CD8-positive, alpha-beta memory T cell (primary cell): Measurements from ENCODE around the gene CEP85. TPM values are rescaled to one million over a fixed set of nuclear protein-coding genes. Genes with fewer than 3 reads are reported as not detected.
"Not testable (repeated sequence)": the region's sequence is repeated elsewhere in the genome, so short reads cannot be mapped to it uniquely, and the experiment has no call there.

ENCODE experiments used
- CTCF ChIA-PET: fragments of 350-600 bp; sonication (Branson Sonifier 250); formaldehyde crosslinking; loops from one replicate; lab custom pipeline; 2021; ENCODE audit warnings: antibody characterized with exemption; lab: Charles Lee
- POLR2A ChIA-PET: fragments of 350-600 bp; sonication (Branson Sonifier 250); formaldehyde crosslinking; loops from one replicate; lab custom pipeline; 2021; ENCODE audit warnings: antibody characterized with exemption; lab: Charles Lee
- DNase-seq, 5 donors: peaks; one replicate each; pipeline versions ENCODE4 v3.0.0 to v3.0.0-alpha.2; 2020 to 2022; ENCODE audit warnings: mixed read lengths in 1 of 5
- H3K27ac ChIP-seq: one replicate; pipeline ENCODE4 v1.7.0; 2013; ENCODE audit warnings: low read depth, mild to moderate bottlenecking, low read length, moderate library complexity
- H3K27me3 ChIP-seq: 2 replicates; pipeline ENCODE4 v1.7.0; 2013; ENCODE audit warnings: low read length, mild to moderate bottlenecking; ENCODE audit not compliant: insufficient read depth, poor library complexity, severe bottlenecking
- H3K36me3 ChIP-seq: 2 replicates; pipeline ENCODE4 v1.7.0; 2013; ENCODE audit warnings: mild to moderate bottlenecking, low read length, moderate library complexity; ENCODE audit not compliant: insufficient read depth
- H3K4me1 ChIP-seq: 2 replicates; pipeline ENCODE4 v1.7.0; 2013; ENCODE audit warnings: mild to moderate bottlenecking, low read length, moderate library complexity; ENCODE audit not compliant: insufficient read depth
- H3K4me3 ChIP-seq: 2 replicates; pipeline ENCODE4 v1.7.0; 2013; ENCODE audit warnings: mild to moderate bottlenecking, low read length
- H3K9me3 ChIP-seq: 2 replicates; pipeline ENCODE4 v1.7.0; 2013; ENCODE audit warnings: mild to moderate bottlenecking, low read length
- H3K27ac Mint-ChIP-seq, 8 donors: one replicate each; pipeline ENCODE4 v1.8.0; 2020 to 2021; ENCODE audit warnings: mixed read lengths in 8 of 8, mild to moderate bottlenecking in 6 of 8, inconsistent platforms in 3 of 8, moderate library complexity in 3 of 8
- H3K27me3 Mint-ChIP-seq, 2 donors: one replicate each; pipeline ENCODE4 v1.8.0; 2020 to 2021; ENCODE audit warnings: mixed read lengths in 2 of 2, mild to moderate bottlenecking in 1 of 2, moderate library complexity in 1 of 2
- H3K36me3 Mint-ChIP-seq, 3 donors: one replicate each; pipeline ENCODE4 v1.8.0; 2020 to 2021; ENCODE audit warnings: mixed read lengths in 3 of 3, inconsistent platforms in 1 of 3, mild to moderate bottlenecking in 1 of 3
- H3K4me1 Mint-ChIP-seq, 3 donors: one replicate each; pipeline ENCODE4 v1.8.0; 2020 to 2021; ENCODE audit warnings: mixed read lengths in 3 of 3, inconsistent platforms in 1 of 3, mild to moderate bottlenecking in 1 of 3
- H3K4me3 Mint-ChIP-seq, 7 donors: one replicate each; pipeline ENCODE4 v1.8.0; 2020 to 2021; ENCODE audit warnings: mixed read lengths in 7 of 7, mild to moderate bottlenecking in 6 of 7, moderate library complexity in 4 of 7, inconsistent platforms in 2 of 7
- H3K9me3 Mint-ChIP-seq, 5 donors: one replicate each; pipeline ENCODE4 v1.8.0; 2020 to 2022; ENCODE audit warnings: mixed read lengths in 5 of 5, mild to moderate bottlenecking in 3 of 5, moderate library complexity in 2 of 5, inconsistent platforms in 1 of 5
- polyA plus RNA-seq: library from polyadenylated mRNA; unstranded; fragments of 300-500 nt; fragmentation: Illumina TruSeq; gene quantifications from one replicate; pipeline ENCODE4 v1.2.3, GENCODE V29; 2021
- total RNA-seq, 2 experiments: library from RNA; stranded (reverse); gene quantifications; one replicate each; pipeline ENCODE4 v1.2.3, GENCODE V29; 2021

Gene CEP85
- total and polyA plus RNA-seq, 3 experiments from 2014 or later: 7.7 to 29.7 (median 28.8) TPM

DNA sequence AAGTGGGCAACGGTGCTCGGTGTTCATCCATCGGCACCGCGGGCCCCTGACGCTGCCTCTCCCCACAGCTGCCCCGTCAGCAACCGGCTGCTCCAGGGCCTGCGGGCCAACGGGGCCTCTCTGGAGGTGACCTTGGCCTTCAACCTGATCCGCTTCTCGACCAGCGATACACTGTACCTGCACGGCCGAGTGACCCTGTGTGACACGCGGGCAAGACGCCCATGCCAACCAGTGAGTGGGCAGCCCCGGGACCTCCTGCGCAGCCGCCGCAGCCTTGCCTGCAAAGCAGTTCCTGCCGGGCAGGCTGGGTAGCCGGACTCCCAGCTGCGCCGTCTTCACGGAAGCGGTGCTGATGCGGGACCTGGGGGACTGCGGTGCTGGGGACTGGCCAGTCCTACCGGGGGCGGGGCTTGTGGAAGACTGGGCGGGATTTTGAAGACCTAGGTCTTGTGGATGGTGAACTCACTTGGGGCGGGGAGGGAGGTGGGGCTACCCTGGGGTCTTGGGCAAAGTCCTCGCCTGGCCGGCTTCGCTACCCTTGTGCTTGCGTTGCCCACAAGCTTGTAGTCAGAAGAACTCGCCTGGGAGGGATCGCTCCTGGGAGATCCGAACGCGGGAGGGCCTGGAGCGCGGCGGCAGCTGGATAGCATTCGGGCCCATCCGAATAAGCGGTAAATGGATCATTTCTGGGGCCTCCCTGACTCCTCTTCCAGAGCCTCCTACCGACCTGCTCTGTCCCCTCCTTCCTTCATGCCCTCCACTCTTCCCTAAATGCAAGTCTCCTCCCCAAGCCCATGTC is 8.8 kb upstream of the CEP85 start:
- DNase-seq: peak in 4 of 5 donors; percentile 14 to 59 (median 16)
- peaks cover 37 to 46% of the 10 kb centered on the region in 2 donors for H3K27me3 Mint-ChIP-seq
- peaks cover 5 to 6% (median 6%) of the 10 kb centered on the region in 3 donors for H3K4me1 Mint-ChIP-seq
- peak overlapping the region in 4 of 8 donors; percentile 2 to 68 (median 50) for H3K27ac Mint-ChIP-seq
- POLR2A ChIA-PET: interaction anchor here (1.0 kb wide), 1 partner anchor 9 kb away, joined by 3 read pairs; the partner anchor contains the start of gene CEP85
- H3K4me3 ChIP-seq: peak overlapping the region; percentile 34
- no peak overlapping the region for H3K27ac ChIP-seq
- H3K36me3 ChIP-seq: no peaks in the 10 kb centered on the region
- H3K4me1 ChIP-seq: no peaks in the 10 kb centered on the region
- CTCF ChIA-PET: interaction anchor here (1.3 kb wide), 1 partner anchor 36 kb away, joined by 4 read pairs; no protein-coding TSS in a partner anchor
- peaks cover 0 to 3% (median 0%) of the 10 kb centered on the region in 5 donors for H3K9me3 Mint-ChIP-seq
- peaks cover 4% of the 10 kb centered on the region for H3K27me3 ChIP-seq
- H3K4me3 Mint-ChIP-seq: peak overlapping the region; percentile 22 to 72 (median 59)
- no peaks in the 10 kb centered on the region for H3K9me3 ChIP-seq
- peaks cover 0 to 3% (median 0%) of the 10 kb centered on the region in 3 donors for H3K36me3 Mint-ChIP-seq

DNA sequence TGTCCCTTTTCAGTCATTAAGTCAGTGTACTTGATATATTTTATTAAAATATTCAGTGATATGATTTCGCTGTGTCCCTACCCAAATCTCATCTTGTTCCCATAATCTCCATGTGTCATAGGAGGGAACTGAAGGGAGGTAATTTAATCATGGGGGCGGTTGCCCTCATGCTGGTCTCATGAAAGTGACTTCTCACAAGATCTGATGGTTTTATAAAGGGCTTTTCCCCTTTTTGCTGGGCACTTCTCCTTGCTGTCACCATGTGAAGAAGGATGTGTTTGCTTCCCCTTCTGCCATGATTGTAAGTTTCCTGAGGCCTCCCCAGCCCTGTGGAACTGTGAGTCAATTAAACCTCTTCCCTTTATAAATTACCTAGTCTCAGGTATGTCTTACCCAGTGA is 3.3 kb upstream of the CEP85 start:
- peaks cover 12% of the 10 kb centered on the region for H3K4me1 ChIP-seq
- H3K27ac ChIP-seq, CTCF ChIA-PET, H3K36me3 Mint-ChIP-seq, H3K27me3 ChIP-seq, H3K4me3 Mint-ChIP-seq, DNase-seq, H3K27ac Mint-ChIP-seq, POLR2A ChIA-PET, H3K4me3 ChIP-seq, H3K36me3 ChIP-seq, H3K9me3 ChIP-seq, H3K9me3 Mint-ChIP-seq: not testable (repeated sequence)
- Mint-ChIP-seq H3K4me1 (peaks cover 17 to 19% (median 19%) of the 10 kb centered on the region in 3 donors), H3K27me3 (peaks cover 25 to 27% of the 10 kb centered on the region in 2 donors)

DNA sequence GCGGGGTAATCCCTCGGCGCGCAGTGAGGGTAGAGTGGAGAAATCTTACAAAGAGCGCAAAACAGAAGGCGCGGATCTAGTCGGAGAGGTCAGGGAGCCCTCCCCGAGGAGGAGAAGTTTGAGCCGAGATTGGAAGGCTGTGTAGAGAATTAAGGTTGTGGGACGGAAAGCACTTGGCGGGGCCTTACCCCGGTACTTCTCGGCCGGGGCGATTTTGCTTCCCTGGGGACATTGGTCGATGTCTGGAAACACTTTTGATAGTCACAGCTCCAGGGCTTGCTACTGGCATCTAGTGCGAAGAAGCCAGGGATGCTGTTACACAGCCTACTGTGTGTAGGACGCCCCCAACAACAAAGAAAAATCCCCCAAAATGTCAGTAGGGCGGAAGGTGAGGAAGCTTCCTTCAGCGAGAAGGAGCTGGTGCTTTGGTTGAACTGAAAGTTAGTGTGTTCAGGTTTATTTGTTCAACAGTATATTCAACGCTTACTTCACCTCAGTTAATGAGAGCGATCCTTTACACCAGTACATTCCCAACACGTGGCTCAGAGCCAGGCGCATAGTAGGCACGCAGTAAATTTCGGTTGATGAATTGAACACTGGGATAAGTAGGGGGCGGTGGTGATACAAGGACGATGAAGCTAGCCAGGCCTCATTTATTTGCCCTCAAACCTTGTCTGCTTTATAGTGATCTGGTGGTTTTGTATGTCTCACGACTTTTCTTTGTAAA is 807 bp downstream of the CEP85 start:
- H3K9me3 ChIP-seq: no peaks in the 10 kb centered on the region
- POLR2A ChIA-PET: interaction anchor here (0.6 to 1.5 kb wide), 9 partner anchors 8 to 448 kb away, joined by 3 to 15 read pairs (median 3); partner anchors contain the start of genes DHDDS and PDIK1L
- H3K27ac Mint-ChIP-seq: peak overlapping the region; percentile 91 to 98 (median 96)
- peaks cover 2% of the 10 kb centered on the region for H3K36me3 ChIP-seq
- H3K27me3 Mint-ChIP-seq: peaks cover 0 to 5% of the 10 kb centered on the region in 2 donors
- H3K36me3 Mint-ChIP-seq: peaks cover 0 to 8% (median 0%) of the 10 kb centered on the region in 3 donors
- H3K27ac ChIP-seq: peak overlapping the region; percentile 89
- DNase-seq: peak in 2 of 5 donors; percentile 11 to 35
- CTCF ChIA-PET: interaction anchor here (0.7 to 5.9 kb wide), 49 partner anchors 9 to 266 kb away, joined by 3 to 87 read pairs (median 5); partner anchors contain the start of genes C1orf232, CD52, CNKSR1 and DHDDS
- no peaks in the 10 kb centered on the region for H3K27me3 ChIP-seq
- H3K4me3 ChIP-seq: peak overlapping the region; percentile 96
- H3K9me3 Mint-ChIP-seq: no peaks in the 10 kb centered on the region
- peaks cover 29 to 38% (median 35%) of the 10 kb centered on the region in 3 donors for H3K4me1 Mint-ChIP-seq
- H3K4me1 ChIP-seq: peaks cover 29% of the 10 kb centered on the region
- peak overlapping the region; percentile 95 to 99 (median 97) for H3K4me3 Mint-ChIP-seq

DNA sequence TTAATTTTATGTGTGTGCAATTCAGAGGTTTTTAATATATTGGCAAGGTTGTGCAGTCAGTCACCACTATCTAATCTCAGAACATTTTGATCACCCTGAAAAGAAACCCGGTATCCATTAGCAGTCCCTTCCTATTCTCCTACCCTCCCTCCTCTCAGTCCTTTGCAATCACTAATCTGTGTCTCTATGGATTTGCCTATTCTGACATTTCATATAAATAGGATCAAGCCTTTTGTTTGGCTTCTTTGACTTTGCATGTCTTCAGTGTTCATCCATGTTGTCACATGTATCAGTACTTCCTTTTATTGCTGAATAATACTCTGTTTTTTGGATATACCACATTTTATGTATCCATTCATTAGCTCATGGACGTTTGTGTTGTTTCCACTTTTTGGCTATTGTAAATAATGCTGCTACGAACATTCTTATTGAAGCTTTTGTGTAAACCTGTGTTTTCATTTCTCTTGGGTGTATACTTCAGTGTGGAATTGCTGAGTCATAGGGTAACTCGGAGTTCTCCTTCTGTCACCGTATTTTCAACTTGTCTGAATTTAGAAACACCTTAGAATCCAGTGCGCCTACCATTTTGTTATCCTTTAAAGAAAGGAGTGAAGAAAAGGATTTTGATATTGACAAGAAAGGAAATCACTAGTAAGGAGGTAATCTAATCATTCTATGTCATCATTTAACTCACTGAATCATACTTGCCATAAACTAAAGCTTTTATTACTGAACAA is 3.4 kb downstream of the CEP85 start:
- Histone ChIP-seq H3K4me3 (no peak overlapping the region), H3K27ac (peak overlapping the region; percentile 89), H3K4me1 (peaks cover 29% of the 10 kb centered on the region), H3K36me3 (peaks cover 7% of the 10 kb centered on the region), H3K9me3 (no peaks in the 10 kb centered on the region), H3K27me3 (no peaks in the 10 kb centered on the region)
- ChIA-PET POLR2A (no interaction called here), CTCF (interaction anchor here (0.6 to 1.8 kb wide), 3 partner anchors 10 to 84 kb away, joined by 3 to 4 read pairs (median 3); no protein-coding TSS in a partner anchor)
- peak overlapping the region in 2 of 7 donors; percentile 54 to 68 for H3K4me3 Mint-ChIP-seq
- H3K36me3 Mint-ChIP-seq: peaks cover 0 to 20% (median 0%) of the 10 kb centered on the region in 3 donors
- H3K27ac Mint-ChIP-seq: peak overlapping the region in 1 of 8 donors; percentile 48
- H3K27me3 Mint-ChIP-seq: peaks cover 0 to 5% of the 10 kb centered on the region in 2 donors
- H3K9me3 Mint-ChIP-seq: no peaks in the 10 kb centered on the region
- H3K4me1 Mint-ChIP-seq: peaks cover 29 to 38% (median 38%) of the 10 kb centered on the region in 3 donors
- no peak for DNase-seq

DNA sequence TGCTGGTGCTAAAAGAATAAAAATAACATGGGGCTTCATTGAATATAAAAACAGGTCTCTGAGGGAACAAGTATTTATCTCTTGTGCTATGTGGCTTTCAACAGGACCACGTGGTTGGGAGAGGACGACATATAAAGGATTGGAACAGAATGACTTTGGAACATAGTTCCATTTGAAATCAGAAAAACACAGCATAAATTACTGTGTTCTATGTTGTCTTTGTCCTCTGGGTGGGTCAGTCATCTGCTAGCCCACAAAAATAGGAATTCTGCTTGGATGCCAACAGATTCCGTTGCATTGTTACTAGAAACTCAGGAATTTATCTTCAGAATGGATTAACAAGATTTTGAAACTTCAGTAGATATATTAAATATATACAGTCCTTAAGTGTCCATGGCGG is 5.9 kb downstream of the CEP85 start:
- no peak overlapping the region for H3K4me3 Mint-ChIP-seq
- Histone ChIP-seq H3K27ac (no peak overlapping the region), H3K9me3 (no peaks in the 10 kb centered on the region), H3K27me3 (no peaks in the 10 kb centered on the region), H3K4me3 (no peak overlapping the region), H3K36me3 (peaks cover 12% of the 10 kb centered on the region), H3K4me1 (peaks cover 23% of the 10 kb centered on the region)
- POLR2A ChIA-PET: no interaction called here
- no peaks in the 10 kb centered on the region for H3K27me3 Mint-ChIP-seq
- H3K27ac Mint-ChIP-seq: no peak overlapping the region
- no peak for DNase-seq
- no peaks in the 10 kb centered on the region for H3K9me3 Mint-ChIP-seq
- CTCF ChIA-PET: interaction anchor here (1.2 kb wide), 1 partner anchor 45 kb away, joined by 3 read pairs; no protein-coding TSS in a partner anchor
- peaks cover 18 to 40% (median 28%) of the 10 kb centered on the region in 3 donors for H3K4me1 Mint-ChIP-seq
- H3K36me3 Mint-ChIP-seq: peaks cover 0 to 37% (median 8%) of the 10 kb centered on the region in 3 donors

DNA sequence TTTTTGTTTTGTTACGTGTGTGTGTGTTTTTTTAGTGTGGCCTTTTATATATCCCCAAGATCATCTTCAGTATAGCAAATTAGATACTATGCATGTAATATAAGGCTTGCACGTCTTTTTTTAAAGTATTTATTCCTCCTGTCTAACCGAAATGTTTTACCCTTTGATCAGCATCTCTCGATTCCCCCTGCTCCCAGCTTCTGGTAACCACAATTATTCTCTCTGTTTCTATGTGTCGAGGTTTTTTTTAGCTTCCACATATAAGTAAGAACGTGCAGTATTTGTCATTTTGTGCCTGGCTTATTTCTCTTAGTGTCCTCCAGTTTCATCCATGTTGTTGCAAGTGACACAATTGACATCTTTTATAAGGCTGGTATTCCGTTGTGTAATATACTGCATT is 18.7 kb downstream of the CEP85 start:
- Histone ChIP-seq H3K4me1 (no peaks in the 10 kb centered on the region), H3K4me3 (no peak overlapping the region), H3K27ac (no peak overlapping the region), H3K27me3 (no peaks in the 10 kb centered on the region), H3K36me3 (peaks cover 16% of the 10 kb centered on the region), H3K9me3 (no peaks in the 10 kb centered on the region)
- Mint-ChIP-seq H3K9me3 (no peaks in the 10 kb centered on the region), H3K4me1 (peaks cover 0 to 4% (median 0%) of the 10 kb centered on the region in 3 donors), H3K4me3 (no peak overlapping the region), H3K27me3 (no peaks in the 10 kb centered on the region), H3K36me3 (peaks cover 0 to 56% (median 15%) of the 10 kb centered on the region in 3 donors), H3K27ac (peak overlapping the region in 1 of 8 donors; percentile 1)
- ChIA-PET CTCF (interaction anchor here (1.0 to 1.6 kb wide), 2 partner anchors 19 to 165 kb away, joined by 3 to 6 read pairs; partner anchors contain the start of gene CEP85), POLR2A (interaction anchor here (0.7 kb wide), 1 partner anchor 17 kb away, joined by 3 read pairs; no protein-coding TSS in a partner anchor)
- no peak for DNase-seq

DNA sequence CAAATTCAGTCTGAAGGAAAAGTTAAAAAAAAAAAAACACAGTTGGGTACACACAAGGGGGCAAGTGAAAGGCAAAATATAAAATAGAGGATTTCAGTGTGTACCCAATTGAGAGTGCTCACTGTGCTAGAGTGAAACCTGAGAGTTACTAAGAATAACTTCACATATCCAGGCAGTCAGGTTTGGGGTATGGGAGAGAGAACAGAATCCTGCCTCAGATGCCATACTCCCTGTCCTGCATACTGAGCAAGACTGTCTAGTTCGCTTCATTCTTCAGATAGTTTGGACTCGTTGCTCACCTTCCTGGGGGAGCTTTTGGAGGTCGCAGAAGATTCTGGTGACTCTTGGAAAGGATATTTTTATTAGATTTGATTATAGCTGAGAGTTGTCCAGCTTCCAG is 20.4 kb downstream of the CEP85 start:
- Mint-ChIP-seq H3K27ac (peak overlapping the region in 1 of 8 donors; percentile 73), H3K27me3 (no peaks in the 10 kb centered on the region), H3K9me3 (no peaks in the 10 kb centered on the region), H3K4me3 (no peak overlapping the region), H3K4me1 (peaks cover 0 to 7% (median 0%) of the 10 kb centered on the region in 3 donors), H3K36me3 (peaks cover 5 to 64% (median 24%) of the 10 kb centered on the region in 3 donors)
- Histone ChIP-seq H3K4me3 (no peak overlapping the region), H3K36me3 (peaks cover 23% of the 10 kb centered on the region), H3K27ac (no peak overlapping the region), H3K27me3 (no peaks in the 10 kb centered on the region), H3K4me1 (no peaks in the 10 kb centered on the region), H3K9me3 (no peaks in the 10 kb centered on the region)
- CTCF ChIA-PET: interaction anchor here (1.0 to 1.7 kb wide), 2 partner anchors 85 to 163 kb away, joined by 3 to 4 read pairs; partner anchors contain the start of gene ZNF593
- POLR2A ChIA-PET: no interaction called here
- no peak for DNase-seq
